ENCODE results near the gene SAMHD1.

GRCh38 chr20:36951198-36951978, at the start of gene SAMHD1:
- TF ChIP-seq, protein P1, sequence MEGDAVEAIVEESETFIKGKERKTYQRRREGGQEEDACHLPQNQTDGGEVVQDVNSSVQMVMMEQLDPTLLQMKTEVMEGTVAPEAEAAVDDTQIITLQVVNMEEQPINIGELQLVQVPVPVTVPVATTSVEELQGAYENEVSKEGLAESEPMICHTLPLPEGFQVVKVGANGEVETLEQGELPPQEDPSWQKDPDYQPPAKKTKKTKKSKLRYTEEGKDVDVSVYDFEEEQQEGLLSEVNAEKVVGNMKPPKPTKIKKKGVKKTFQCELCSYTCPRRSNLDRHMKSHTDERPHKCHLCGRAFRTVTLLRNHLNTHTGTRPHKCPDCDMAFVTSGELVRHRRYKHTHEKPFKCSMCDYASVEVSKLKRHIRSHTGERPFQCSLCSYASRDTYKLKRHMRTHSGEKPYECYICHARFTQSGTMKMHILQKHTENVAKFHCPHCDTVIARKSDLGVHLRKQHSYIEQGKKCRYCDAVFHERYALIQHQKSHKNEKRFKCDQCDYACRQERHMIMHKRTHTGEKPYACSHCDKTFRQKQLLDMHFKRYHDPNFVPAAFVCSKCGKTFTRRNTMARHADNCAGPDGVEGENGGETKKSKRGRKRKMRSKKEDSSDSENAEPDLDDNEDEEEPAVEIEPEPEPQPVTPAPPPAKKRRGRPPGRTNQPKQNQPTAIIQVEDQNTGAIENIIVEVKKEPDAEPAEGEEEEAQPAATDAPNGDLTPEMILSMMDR (IDR thresholded peaks at IDR 0.05; ENCODE audit: poor library complexity) = no peak
- TF ChIP-seq EZH2phosphoT487 (IDR thresholded peaks at IDR 0.05; ENCODE audit: low read depth, severe bottlenecking, unreplicated experiment) = no peak

Measured in hepatocyte (in vitro differentiated cells).